ENCODE measurements around the gene DMC1. TPM values are rescaled to one million over a fixed set of nuclear protein-coding genes. Genes with fewer than 3 reads are reported as not detected.

Gene DMC1
- total and polyA plus RNA-seq, 9 of the 15 experiments (the other 6 are each of a cell fraction or from before 2014, with no cell fraction given): 5.5 to 55.5 (median 9.8) TPM

DNA sequence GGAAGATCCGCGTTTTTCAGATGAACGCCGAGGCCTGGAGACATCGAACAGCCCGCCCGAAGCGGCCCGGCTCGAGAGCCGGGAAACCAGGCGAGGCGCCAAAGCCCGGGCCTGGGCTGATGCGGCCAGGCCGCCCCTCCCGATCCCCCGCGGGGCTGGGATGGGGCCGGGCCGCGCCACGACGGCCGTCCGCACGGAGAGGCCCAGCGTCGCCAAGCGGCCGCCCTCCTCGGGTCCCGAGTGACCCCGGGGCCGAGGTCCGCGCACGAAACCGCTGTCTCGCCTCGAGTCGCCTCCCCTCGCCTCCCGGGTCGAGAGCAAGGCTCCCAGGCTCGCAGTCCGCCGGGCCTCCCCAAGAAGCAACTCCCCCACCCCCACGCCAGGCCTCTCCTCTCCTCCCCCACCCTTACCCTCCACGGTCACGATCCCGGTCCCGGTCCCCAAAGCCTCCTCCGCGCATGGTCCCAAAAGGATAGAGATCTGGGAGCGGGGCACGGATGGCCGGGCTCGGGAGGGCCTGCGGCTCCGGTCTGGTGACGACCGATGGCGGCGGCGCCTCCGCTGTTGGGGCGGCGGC lies 64.4 kb downstream of the DMC1 start (continued):
- TF ChIP-seq DDX20 (tag; IDR thresholded peaks at IDR 0.05; ENCODE audit: low read depth) (no peak), CCNT2 (IDR thresholded peaks at IDR 0.05; ENCODE audit: borderline replicate concordance, extremely low read depth, insufficient read length, low read depth, low read length) (peak; percentile 50), ZBTB8A (IDR thresholded peaks at IDR 0.05; ENCODE audit: partially characterized antibody) (no peak), RBM17 (IDR thresholded peaks at IDR 0.05; ENCODE audit: borderline replicate concordance, low read depth, low read length) (no peak), ERF (CRISPR knock-in tag; IDR thresholded peaks at IDR 0.05) (0 out of 2 replicates have a peak, but pooled peaks have one; percentile 55), HNRNPUL1 (IDR thresholded peaks at IDR 0.05; ENCODE audit: low read length) (no peak), CHD1 (IDR thresholded peaks at IDR 0.05; ENCODE audit: low read length) (peak; percentile 9), SIRT6 (IDR thresholded peaks at IDR 0.05; ENCODE audit: low read depth, low read length) (no peak), ZBED1 (IDR thresholded peaks at IDR 0.05) (no peak), CBX2 (IDR thresholded peaks at IDR 0.05; ENCODE audit: insufficient read depth, low read length, poor library complexity, severe bottlenecking) (no peak)
- TF ChIP-seq, protein P1, sequence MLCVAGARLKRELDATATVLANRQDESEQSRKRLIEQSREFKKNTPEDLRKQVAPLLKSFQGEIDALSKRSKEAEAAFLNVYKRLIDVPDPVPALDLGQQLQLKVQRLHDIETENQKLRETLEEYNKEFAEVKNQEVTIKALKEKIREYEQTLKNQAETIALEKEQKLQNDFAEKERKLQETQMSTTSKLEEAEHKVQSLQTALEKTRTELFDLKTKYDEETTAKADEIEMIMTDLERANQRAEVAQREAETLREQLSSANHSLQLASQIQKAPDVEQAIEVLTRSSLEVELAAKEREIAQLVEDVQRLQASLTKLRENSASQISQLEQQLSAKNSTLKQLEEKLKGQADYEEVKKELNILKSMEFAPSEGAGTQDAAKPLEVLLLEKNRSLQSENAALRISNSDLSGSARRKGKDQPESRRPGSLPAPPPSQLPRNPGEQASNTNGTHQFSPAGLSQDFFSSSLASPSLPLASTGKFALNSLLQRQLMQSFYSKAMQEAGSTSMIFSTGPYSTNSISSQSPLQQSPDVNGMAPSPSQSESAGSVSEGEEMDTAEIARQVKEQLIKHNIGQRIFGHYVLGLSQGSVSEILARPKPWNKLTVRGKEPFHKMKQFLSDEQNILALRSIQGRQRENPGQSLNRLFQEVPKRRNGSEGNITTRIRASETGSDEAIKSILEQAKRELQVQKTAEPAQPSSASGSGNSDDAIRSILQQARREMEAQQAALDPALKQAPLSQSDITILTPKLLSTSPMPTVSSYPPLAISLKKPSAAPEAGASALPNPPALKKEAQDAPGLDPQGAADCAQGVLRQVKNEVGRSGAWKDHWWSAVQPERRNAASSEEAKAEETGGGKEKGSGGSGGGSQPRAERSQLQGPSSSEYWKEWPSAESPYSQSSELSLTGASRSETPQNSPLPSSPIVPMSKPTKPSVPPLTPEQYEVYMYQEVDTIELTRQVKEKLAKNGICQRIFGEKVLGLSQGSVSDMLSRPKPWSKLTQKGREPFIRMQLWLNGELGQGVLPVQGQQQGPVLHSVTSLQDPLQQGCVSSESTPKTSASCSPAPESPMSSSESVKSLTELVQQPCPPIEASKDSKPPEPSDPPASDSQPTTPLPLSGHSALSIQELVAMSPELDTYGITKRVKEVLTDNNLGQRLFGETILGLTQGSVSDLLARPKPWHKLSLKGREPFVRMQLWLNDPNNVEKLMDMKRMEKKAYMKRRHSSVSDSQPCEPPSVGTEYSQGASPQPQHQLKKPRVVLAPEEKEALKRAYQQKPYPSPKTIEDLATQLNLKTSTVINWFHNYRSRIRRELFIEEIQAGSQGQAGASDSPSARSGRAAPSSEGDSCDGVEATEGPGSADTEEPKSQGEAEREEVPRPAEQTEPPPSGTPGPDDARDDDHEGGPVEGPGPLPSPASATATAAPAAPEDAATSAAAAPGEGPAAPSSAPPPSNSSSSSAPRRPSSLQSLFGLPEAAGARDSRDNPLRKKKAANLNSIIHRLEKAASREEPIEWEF (CRISPR knock-in tag; IDR thresholded peaks at IDR 0.05): no peak
- TF ChIP-seq, protein P2, sequence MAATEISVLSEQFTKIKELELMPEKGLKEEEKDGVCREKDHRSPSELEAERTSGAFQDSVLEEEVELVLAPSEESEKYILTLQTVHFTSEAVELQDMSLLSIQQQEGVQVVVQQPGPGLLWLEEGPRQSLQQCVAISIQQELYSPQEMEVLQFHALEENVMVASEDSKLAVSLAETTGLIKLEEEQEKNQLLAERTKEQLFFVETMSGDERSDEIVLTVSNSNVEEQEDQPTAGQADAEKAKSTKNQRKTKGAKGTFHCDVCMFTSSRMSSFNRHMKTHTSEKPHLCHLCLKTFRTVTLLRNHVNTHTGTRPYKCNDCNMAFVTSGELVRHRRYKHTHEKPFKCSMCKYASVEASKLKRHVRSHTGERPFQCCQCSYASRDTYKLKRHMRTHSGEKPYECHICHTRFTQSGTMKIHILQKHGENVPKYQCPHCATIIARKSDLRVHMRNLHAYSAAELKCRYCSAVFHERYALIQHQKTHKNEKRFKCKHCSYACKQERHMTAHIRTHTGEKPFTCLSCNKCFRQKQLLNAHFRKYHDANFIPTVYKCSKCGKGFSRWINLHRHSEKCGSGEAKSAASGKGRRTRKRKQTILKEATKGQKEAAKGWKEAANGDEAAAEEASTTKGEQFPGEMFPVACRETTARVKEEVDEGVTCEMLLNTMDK (IDR thresholded peaks at IDR 0.05; ENCODE audit: borderline replicate concordance, insufficient read depth, low read depth, low read length, poor library complexity, severe bottlenecking): no peak
- TF ChIP-seq, protein P3, sequence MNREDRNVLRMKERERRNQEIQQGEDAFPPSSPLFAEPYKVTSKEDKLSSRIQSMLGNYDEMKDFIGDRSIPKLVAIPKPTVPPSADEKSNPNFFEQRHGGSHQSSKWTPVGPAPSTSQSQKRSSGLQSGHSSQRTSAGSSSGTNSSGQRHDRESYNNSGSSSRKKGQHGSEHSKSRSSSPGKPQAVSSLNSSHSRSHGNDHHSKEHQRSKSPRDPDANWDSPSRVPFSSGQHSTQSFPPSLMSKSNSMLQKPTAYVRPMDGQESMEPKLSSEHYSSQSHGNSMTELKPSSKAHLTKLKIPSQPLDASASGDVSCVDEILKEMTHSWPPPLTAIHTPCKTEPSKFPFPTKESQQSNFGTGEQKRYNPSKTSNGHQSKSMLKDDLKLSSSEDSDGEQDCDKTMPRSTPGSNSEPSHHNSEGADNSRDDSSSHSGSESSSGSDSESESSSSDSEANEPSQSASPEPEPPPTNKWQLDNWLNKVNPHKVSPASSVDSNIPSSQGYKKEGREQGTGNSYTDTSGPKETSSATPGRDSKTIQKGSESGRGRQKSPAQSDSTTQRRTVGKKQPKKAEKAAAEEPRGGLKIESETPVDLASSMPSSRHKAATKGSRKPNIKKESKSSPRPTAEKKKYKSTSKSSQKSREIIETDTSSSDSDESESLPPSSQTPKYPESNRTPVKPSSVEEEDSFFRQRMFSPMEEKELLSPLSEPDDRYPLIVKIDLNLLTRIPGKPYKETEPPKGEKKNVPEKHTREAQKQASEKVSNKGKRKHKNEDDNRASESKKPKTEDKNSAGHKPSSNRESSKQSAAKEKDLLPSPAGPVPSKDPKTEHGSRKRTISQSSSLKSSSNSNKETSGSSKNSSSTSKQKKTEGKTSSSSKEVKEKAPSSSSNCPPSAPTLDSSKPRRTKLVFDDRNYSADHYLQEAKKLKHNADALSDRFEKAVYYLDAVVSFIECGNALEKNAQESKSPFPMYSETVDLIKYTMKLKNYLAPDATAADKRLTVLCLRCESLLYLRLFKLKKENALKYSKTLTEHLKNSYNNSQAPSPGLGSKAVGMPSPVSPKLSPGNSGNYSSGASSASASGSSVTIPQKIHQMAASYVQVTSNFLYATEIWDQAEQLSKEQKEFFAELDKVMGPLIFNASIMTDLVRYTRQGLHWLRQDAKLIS (CRISPR knock-in tag; IDR thresholded peaks at IDR 0.05): no peak; the same call in 1 of the 2 replicates

Data from K562 (cell line).